ENCODE measurements around the gene OTUB2. TPM values are rescaled to one million over a fixed set of nuclear protein-coding genes. Genes with fewer than 3 reads are reported as not detected.

OTUB2 gene
- total RNA-seq, 1 donor from 2014 or later, result 1.9 TPM

GRCh38 chr14:94009767-94010166 is 16.4 kb upstream of the OTUB2 start:
- Histone ChIP-seq H3K27me3 (ENCODE audit: low read depth) (peaks cover 8% of the 10 kb centered on the region), H3K9me3 (no peaks in the 10 kb centered on the region), H3K4me1 (no peaks in the 10 kb centered on the region), H3K4me3 (no peak overlapping the region), H3K27ac (no peak overlapping the region), H3K36me3 (no peaks in the 10 kb centered on the region)
- TF ChIP-seq, protein P1, sequence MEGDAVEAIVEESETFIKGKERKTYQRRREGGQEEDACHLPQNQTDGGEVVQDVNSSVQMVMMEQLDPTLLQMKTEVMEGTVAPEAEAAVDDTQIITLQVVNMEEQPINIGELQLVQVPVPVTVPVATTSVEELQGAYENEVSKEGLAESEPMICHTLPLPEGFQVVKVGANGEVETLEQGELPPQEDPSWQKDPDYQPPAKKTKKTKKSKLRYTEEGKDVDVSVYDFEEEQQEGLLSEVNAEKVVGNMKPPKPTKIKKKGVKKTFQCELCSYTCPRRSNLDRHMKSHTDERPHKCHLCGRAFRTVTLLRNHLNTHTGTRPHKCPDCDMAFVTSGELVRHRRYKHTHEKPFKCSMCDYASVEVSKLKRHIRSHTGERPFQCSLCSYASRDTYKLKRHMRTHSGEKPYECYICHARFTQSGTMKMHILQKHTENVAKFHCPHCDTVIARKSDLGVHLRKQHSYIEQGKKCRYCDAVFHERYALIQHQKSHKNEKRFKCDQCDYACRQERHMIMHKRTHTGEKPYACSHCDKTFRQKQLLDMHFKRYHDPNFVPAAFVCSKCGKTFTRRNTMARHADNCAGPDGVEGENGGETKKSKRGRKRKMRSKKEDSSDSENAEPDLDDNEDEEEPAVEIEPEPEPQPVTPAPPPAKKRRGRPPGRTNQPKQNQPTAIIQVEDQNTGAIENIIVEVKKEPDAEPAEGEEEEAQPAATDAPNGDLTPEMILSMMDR (IDR thresholded peaks at IDR 0.05), result no peak
- intact Hi-C loops (cut with DNase I), result no loop called here
- ATAC-seq, result no peak
- DNase-seq, result no peak

DNA sequence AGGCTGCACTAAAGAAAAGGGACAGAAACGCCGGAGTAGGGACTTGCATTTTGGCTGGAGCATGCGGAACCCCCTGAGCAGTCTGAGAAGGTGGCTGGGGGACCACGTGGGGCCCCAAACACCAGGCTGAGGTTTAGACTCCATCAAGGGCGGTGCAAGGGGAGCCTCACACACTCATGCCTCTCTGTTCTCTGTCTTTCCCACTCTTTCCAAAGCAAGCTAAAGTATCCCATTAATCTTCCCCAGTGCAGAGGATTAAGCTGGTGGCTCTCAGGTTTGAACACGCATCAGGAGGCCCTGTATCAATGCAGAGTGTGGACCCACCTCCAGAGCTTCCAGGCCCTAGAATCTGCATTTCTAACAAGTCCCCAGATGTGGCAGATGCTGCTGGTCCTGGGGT is 15.5 kb upstream of the OTUB2 start:
- ATAC-seq (no peak), DNase-seq (no peak)
- H3K4me3 ChIP-seq, result no peak overlapping the region
- no peaks in the 10 kb centered on the region for H3K36me3 ChIP-seq
- H3K27me3 ChIP-seq (ENCODE audit: low read depth), result peaks cover 8% of the 10 kb centered on the region
- intact Hi-C loops (cut with DNase I), result no loop called here
- H3K4me1 ChIP-seq, result no peaks in the 10 kb centered on the region
- TF ChIP-seq, protein P1 (IDR thresholded peaks at IDR 0.05), result no peak
- no peaks in the 10 kb centered on the region for H3K9me3 ChIP-seq
- H3K27ac ChIP-seq, result no peak overlapping the region

- no peak overlapping the region for H3K27ac ChIP-seq
- TF ChIP-seq, protein P1 (IDR thresholded peaks at IDR 0.05), result no peak
- no peaks in the 10 kb centered on the region for H3K9me3 ChIP-seq
- no peak for ATAC-seq
- H3K36me3 ChIP-seq, result no peaks in the 10 kb centered on the region
- no peak for DNase-seq
- H3K4me1 ChIP-seq, result no peaks in the 10 kb centered on the region
- H3K4me3 ChIP-seq, result no peak overlapping the region
- intact Hi-C loops (cut with DNase I), result no loop called here
- peaks cover 8% of the 10 kb centered on the region for H3K27me3 ChIP-seq (ENCODE audit: low read depth)
Measured at GRCh38 chr14:94011795-94012194, 14.3 kb upstream of the OTUB2 start.

- Histone ChIP-seq H3K9me3 (no peaks in the 10 kb centered on the region), H3K27me3 (ENCODE audit: low read depth) (peaks cover 4% of the 10 kb centered on the region), H3K27ac (no peak overlapping the region), H3K4me3 (no peak overlapping the region), H3K36me3 (no peaks in the 10 kb centered on the region), H3K4me1 (no peaks in the 10 kb centered on the region)
- ATAC-seq (no peak), DNase-seq (no peak)
- intact Hi-C loops (cut with DNase I), result no loop called here
- TF ChIP-seq, protein P1 (IDR thresholded peaks at IDR 0.05), result no peak
Measured at GRCh38 chr14:94014382-94014781, 11.8 kb upstream of the OTUB2 start.

GRCh38 chr14:94015223-94015622 is 10.9 kb upstream of the OTUB2 start:
- Histone ChIP-seq H3K36me3 (no peaks in the 10 kb centered on the region), H3K4me3 (no peak overlapping the region), H3K4me1 (no peaks in the 10 kb centered on the region), H3K27ac (no peak overlapping the region), H3K27me3 (ENCODE audit: low read depth) (peaks cover 4% of the 10 kb centered on the region), H3K9me3 (no peaks in the 10 kb centered on the region)
- DNase-seq (no peak), ATAC-seq (no peak)
- TF ChIP-seq, protein P1 (IDR thresholded peaks at IDR 0.05), result no peak
- intact Hi-C loops (cut with DNase I), result no loop called here

DNA sequence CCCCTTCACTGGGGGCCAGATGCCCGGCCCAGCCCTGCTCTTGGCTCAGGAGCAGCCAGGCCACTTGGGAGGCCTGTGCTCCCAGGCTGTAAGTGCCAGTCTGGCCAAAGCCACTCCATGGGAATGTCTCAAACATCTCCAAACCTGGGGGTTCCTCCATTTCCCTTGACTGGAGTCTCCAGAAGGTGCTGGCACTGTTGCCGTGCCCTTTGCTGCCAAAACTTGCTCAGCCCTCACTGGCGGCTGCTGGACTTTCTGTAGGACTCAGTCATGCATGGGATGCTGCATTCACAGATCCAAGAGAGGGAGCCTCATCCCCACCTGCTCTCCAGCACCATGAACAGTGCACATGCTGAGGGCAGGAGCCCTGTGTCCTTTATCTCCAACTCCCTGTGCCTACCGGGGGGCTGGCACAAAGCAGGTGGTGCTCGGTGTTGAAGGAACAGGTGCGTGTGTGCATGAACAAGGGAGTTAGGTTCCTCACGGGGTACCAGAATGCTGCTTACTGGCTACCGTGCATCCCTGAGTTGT is 9.6 kb upstream of the OTUB2 start:
- H3K4me3 ChIP-seq, result no peak overlapping the region
- TF ChIP-seq, protein P1 (IDR thresholded peaks at IDR 0.05), result no peak
- H3K36me3 ChIP-seq, result no peaks in the 10 kb centered on the region
- no peaks in the 10 kb centered on the region for H3K27me3 ChIP-seq (ENCODE audit: low read depth)
- no peaks in the 10 kb centered on the region for H3K9me3 ChIP-seq
- no peaks in the 10 kb centered on the region for H3K4me1 ChIP-seq
- DNase-seq (no peak), ATAC-seq (no peak)
- intact Hi-C loops (cut with DNase I), result no loop called here
- no peak overlapping the region for H3K27ac ChIP-seq

Data from lower lobe of right lung (tissue), 2 donors.